DOHH2 (cell line): Measurements from ENCODE around the gene COL23A1.

Experiments
- H3F3A ChIP-seq: fragments of 200-600 bp; sonication (generic), shearing (Covaris generic); 2 replicates; pipeline ENCODE4 v1.6.0; 2016; ENCODE audit warnings: antibody characterized with exemption, mild to moderate bottlenecking; ENCODE audit not compliant: control insufficient read depth, insufficient read depth
- H3K27ac ChIP-seq: fragments of 200-600 bp; sonication (generic); 2 replicates; pipeline ENCODE4 v1.5.1; 2014; ENCODE audit warnings: low read depth, mild to moderate bottlenecking, low read length, moderate library complexity
- H3K27me3 ChIP-seq: fragments of 200-600 bp; sonication (generic); 2 replicates; pipeline ENCODE4 v1.6.1; 2014; ENCODE audit warnings: mild to moderate bottlenecking, low read length, mixed read lengths; ENCODE audit not compliant: control insufficient read depth
- H3K36me3 ChIP-seq: fragments of 200-600 bp; sonication (generic); 2 replicates; pipeline ENCODE4 v1.6.1; 2014; ENCODE audit warnings: mild to moderate bottlenecking, low read length, moderate library complexity, mixed read lengths; ENCODE audit not compliant: control insufficient read depth
- H3K4me1 ChIP-seq: fragments of 200-600 bp; sonication (generic); 2 replicates; pipeline ENCODE4 v1.6.1; 2014; ENCODE audit warnings: mild to moderate bottlenecking, low read length, mixed read lengths; ENCODE audit not compliant: control insufficient read depth
- H3K4me2 ChIP-seq: fragments of 200-600 bp; sonication (generic); 2 replicates; pipeline ENCODE4 v1.6.0; 2014; ENCODE audit warnings: mild to moderate bottlenecking, low read length, moderate library complexity
- H3K4me3 ChIP-seq: fragments of 200-600 bp; sonication (generic); 2 replicates; pipeline ENCODE4 v1.5.1; 2014; ENCODE audit warnings: mild to moderate bottlenecking, low read length, mixed read lengths
- H3K79me2 ChIP-seq: fragments of 200-600 bp; sonication (generic); 2 replicates; pipeline ENCODE4 v1.6.1; 2014; ENCODE audit warnings: mild to moderate bottlenecking, low read length, mixed read lengths; ENCODE audit not compliant: control insufficient read depth
- H3K9me2 ChIP-seq: fragments of 200-600 bp; sonication (generic); replicated peaks from 2 replicates; pipeline ENCODE4 v1.6.1; 2014; ENCODE audit warnings: mild to moderate bottlenecking, low read length, mixed read lengths; ENCODE audit not compliant: control insufficient read depth
- H3K9me3 ChIP-seq: fragments of 200-600 bp; sonication (generic); 2 replicates; pipeline ENCODE4 v1.6.1; 2014; ENCODE audit warnings: antibody characterized with exemption, low read length, mixed read lengths; ENCODE audit not compliant: control insufficient read depth, insufficient read depth
- H4K20me1 ChIP-seq: fragments of 200-600 bp; sonication (generic); 2 replicates; pipeline ENCODE4 v1.6.0; 2014; ENCODE audit warnings: low read depth, mild to moderate bottlenecking, antibody characterized with exemption, low read length, moderate library complexity; ENCODE audit not compliant: control insufficient read depth, insufficient read depth
- CTCF ChIP-seq: fragments of 200-600 bp; sonication (generic); IDR thresholded peaks from one replicate; pipeline ENCODE4 v1.5.1; 2014; ENCODE audit warnings: antibody characterized with exemption, mild to moderate bottlenecking, low read depth, low read length; ENCODE audit not compliant: poor library complexity, severe bottlenecking
- EZH2phosphoT487 ChIP-seq: fragments of 200-600 bp; sonication (generic); IDR thresholded peaks from 2 replicates; pipeline ENCODE4 v1.6.1; 2017; ENCODE audit warnings: borderline replicate concordance, mild to moderate bottlenecking, antibody characterized with exemption, low read length, moderate library complexity, mixed read lengths

The COL23A1 gene

DNA sequence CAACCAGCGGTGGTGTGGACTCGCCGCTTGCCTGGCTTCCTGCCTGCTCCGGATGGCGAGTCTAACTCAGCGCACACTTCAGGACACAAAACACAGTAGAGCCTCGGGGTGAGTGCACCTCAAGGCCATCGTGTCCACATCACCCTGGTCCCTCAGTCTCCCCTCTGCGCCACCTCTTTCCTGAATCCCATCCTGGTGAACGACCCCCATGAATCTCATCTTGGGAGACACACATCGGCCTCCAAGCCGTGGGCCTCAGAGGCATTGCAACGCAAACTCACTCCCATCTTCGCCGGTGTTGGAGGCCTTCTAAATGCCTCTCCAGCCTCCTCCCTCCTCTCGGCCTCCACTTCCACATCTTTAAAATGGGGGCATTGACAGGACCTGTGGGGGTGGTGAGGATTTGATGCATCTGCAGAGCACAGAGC, 124.3 kb downstream of the COL23A1 start:
- no peaks in the 10 kb centered on the region for H3K9me3 ChIP-seq
- H3K4me3 ChIP-seq: no peak overlapping the region
- no peaks in the 10 kb centered on the region for H4K20me1 ChIP-seq
- no peaks in the 10 kb centered on the region for H3K9me2 ChIP-seq
- H3K36me3 ChIP-seq: no peaks in the 10 kb centered on the region
- no peak for TF ChIP-seq CTCF
- TF ChIP-seq EZH2phosphoT487: no peak
- H3K27ac ChIP-seq: no peak overlapping the region
- H3K4me2 ChIP-seq: no peak overlapping the region
- no peaks in the 10 kb centered on the region for H3K27me3 ChIP-seq
- H3K79me2 ChIP-seq: no peaks in the 10 kb centered on the region
- no peaks in the 10 kb centered on the region for H3F3A ChIP-seq
- H3K4me1 ChIP-seq: no peaks in the 10 kb centered on the region

DNA sequence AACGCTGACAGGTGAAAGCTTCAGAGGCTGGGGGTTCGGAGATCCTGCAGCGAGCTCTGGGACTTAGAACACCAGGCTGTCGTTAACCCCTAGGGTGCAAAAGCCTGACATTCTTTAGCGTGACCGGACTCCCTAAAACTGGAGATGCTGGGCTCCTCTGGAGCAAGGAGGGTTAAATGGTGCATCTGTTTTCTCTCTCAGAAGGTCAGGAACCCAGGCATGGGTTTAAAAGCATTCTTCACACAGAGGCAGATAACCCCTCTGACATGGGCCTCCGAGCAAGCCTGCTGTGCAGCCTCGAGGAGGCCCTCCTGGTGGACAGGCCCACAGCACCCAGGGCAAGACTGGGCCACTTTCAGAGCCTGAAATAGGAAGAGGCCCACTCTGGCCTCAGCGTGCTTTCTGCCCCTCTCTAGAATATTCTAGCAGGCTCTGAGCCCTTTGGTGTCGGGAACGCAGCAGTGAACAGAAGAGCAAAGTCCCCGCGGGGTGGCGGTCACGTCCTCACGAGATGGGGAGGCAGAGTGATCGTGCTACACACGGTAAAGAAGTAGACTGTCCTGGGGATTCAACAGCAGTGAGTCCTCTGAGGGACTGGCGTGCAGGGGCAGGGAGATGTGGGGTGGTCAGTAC, 124.8 kb downstream of the COL23A1 start:
- Histone ChIP-seq H4K20me1 (no peaks in the 10 kb centered on the region), H3K4me2 (no peak overlapping the region), H3K4me3 (no peak overlapping the region), H3K4me1 (no peaks in the 10 kb centered on the region), H3F3A (no peaks in the 10 kb centered on the region), H3K9me3 (no peaks in the 10 kb centered on the region), H3K79me2 (no peaks in the 10 kb centered on the region), H3K36me3 (no peaks in the 10 kb centered on the region), H3K9me2 (no peaks in the 10 kb centered on the region), H3K27me3 (no peaks in the 10 kb centered on the region), H3K27ac (no peak overlapping the region)
- no peak for TF ChIP-seq EZH2phosphoT487
- no peak for TF ChIP-seq CTCF

- no peaks in the 10 kb centered on the region for H3K36me3 ChIP-seq
- H3F3A ChIP-seq: no peaks in the 10 kb centered on the region
- no peaks in the 10 kb centered on the region for H3K79me2 ChIP-seq
- no peaks in the 10 kb centered on the region for H4K20me1 ChIP-seq
- TF ChIP-seq EZH2phosphoT487 (no peak), CTCF (no peak)
- H3K4me1 ChIP-seq: no peaks in the 10 kb centered on the region
- no peaks in the 10 kb centered on the region for H3K9me3 ChIP-seq
- no peaks in the 10 kb centered on the region for H3K9me2 ChIP-seq
- H3K4me2 ChIP-seq: no peak overlapping the region
- H3K4me3 ChIP-seq: no peak overlapping the region
- H3K27ac ChIP-seq: no peak overlapping the region
- no peaks in the 10 kb centered on the region for H3K27me3 ChIP-seq
These were observed 125.7 kb downstream of the COL23A1 start for GRCh38 chr5:178464431-178465048.
